Islet precursor cell (in vitro differentiated cells): ENCODE results near the gene MACROD2.

ENCODE experiments used
- DNase-seq: peaks from one replicate; pipeline ENCODE4 v3.0.0-alpha.2; 2018

MACROD2 gene

DNA sequence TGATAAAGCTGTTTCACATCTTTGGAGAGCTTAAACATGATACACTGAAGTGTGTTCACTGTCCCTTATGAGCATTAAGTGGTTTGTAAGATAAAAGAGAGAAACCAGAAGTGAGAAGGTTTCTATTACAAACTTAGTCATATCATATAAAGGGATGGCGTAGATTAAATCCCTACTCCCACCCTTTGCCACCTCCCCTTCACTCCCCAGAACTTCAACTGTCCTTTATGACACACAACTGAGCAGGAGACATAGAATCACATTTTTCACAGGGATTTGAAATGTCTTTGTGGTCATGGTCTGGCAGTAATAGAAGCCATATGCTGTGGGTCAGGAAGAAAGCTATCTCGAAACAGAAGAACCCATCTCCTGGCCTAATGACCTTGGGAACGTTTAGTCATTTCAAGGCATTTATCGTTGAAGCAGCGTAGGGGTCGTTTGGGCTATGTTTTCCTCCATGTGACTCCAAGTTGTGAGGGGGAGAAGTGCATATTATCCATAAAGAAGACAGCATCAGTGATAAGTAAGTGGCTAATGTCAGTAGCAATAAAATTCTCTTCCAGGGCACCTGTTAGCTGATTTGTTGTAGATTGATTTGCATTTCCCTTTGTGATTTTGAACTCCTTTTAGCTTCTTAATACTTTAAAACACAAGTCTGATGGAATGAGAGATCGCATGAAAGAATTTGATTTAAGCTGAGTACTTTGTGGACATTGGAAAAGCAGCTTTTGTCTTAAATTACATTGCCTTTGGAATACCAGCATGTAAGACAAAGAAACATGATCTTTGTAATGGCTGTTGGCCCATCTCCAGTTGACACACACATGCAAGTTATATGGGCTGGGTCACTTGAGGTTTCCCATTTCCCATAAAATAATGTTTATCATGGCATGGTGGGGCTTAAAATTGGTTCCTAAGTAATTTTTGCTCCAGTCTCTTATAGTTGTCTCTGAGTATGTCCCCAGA lies 843.6 kb downstream of the MACROD2 start:
- no peak for DNase-seq

DNA sequence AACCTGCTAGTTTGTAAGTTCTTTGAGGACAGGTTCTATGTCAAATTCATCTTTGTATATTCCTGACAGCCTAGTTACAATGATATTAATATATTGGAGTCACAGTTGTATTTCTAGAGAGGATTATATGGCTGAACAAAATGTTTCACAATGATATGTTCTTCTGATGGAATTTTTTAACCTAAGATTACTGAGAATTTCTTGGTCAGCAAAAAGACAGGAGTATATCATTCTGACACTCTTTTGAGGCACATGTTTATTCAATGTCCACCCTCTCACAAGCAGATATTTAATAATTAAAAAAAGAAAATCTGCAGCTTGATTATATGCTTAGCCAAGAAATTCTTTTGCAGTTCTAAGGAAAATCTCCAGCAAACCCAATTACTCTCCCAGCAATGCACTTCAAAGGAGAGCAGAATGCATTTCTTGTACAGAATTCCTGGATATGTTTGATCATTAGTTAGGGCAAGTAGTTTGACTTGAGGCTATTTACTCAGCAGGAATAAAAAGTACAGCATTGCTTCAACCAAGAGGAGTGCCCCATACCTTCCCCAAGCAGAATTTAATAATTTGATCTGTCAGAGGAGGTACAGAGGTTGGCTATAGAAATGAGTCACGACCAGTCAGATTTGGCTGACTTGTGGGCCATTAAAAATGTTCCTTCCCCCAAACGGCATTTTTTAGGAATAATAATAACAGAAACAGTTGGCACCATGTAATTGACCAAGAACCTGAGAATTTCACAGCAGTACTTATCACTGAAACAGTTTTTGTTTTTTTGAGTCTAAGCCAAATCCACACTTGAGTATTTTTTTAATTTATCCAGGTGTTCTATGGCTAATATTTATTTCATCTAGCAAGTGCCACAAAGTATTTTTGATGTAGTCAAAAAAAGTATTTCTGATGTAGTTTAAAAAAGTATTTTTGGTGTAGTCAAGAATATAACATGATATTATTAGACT lies 850.2 kb downstream of the MACROD2 start:
- no peak for DNase-seq

DNA sequence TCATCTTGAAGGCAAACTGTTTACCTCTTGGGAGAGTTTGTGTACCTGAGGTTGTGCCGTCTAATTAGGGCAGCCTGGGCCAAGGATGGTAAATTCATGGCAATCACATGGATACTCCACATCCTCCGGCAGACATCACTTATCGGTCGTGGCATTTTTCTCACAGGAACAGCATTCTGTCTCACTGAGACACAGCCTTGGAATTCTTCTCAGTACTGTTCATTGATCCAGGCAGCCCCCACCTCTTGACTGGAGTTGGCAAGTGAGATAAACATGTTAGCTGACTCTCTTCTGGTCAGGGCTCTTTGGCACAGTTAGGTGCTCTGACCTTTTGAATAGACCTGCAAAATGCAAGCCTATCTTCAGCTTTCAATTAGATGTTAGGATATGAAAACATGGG lies 853.5 kb downstream of the MACROD2 start:
- peak; percentile 84 for DNase-seq

DNA sequence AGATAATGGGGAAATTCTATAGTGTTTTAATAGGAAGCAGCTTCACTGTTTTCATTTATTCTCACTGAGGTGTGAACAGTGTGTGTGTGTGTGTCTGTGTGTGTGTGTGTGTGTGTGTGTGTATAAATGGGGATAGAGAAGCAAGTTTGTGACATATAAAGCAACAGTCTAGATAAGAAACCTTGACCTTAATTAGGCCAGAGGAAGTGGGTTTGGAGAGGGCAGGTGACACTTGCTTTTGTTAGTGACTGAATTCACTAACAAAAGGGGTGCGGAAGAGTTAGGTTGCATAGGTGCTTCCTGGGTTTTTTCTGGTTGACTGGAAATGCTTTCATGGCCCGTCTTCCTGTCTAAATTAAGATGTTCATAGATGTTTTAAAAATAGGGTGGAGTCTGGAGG lies 857.8 kb downstream of the MACROD2 start:
- DNase-seq = no peak

DNA sequence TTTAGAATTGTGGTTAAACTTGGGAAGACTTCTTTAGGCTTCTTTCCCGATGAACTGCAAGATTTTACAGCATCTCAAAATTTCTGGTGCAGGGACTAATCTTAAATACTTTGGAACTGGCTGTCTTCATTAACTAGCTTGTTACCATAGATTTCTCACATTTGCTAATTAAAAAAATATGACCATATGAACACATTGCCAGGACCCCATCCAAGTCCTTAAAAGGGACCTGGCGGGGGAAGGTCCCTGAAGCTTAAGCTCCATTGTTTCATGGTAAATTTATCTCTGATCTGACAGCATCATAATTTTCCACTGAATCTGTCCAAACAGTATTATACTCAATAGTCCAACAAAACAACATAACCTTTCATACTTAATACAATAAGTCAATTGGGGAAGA lies 859.9 kb downstream of the MACROD2 start:
- no peak for DNase-seq

DNA sequence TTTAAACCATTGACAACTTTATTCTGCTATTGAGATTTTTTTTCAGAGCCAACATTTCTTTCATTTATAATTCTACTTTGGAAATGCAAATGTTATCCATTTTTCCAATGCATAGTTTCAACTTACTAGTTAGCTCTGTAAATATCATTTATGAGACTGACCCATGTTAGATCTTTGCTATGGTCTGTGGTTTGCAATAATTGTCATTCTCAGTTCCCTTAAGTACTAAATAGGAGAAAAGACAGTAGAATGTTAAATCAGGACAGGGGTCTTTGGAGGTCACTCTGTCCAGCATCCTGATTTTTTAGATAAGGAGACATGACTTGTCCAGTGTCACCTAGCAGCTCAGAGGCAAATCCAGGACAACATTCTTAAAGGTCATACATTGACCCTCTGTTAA lies 864.3 kb downstream of the MACROD2 start:
- DNase-seq = no peak

DNA sequence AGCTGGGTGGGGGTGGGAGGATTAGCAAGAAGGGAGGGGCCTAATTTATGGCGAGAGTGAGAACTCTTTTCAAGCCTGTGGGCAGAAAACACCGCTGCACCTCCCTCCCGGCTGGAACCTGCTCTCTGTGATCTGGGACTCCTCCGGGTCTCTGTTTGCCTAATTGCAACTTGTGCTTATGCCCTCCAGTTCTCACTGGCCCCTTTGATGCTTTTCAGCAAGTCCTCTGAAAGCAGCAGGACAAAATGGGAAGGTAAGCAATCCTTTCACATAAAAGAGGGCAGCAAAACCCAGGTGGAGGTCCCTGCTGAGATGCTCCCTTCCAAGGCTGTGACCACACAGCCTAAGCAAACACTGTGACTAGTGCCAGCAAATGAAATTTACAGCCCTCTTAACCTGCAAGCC lies 865.1 kb downstream of the MACROD2 start:
- peak; percentile 85 for DNase-seq

DNA sequence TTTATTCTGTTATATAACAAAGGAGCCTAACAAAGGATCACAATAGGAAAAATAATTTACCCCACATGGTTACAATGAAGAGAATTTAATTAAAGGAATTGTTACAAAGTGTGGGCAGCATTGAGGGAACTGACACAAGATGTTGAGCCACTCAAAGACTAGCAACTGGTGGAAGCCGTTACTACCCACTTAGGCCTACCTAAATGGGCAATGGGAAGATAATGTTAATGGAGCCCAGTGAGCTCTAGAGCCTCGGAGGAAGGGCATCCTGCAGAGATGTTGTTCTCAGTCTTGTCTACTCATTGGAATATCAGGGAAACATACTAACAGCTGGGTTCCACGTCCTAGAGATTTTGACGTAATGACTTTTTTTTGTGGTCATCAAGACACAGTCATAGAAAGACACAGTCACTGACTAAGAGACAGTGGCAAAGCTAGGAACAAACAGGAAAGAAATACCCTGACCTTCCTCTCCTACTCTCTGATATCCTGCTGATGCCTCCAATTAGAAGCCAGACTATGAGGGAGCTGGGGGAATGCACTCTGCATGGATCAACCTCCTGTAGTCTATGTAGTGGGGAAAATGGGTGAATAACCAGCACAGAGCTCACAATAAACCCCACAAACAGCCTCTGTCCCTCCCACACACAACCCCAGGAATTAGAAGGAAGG lies 865.8 kb downstream of the MACROD2 start:
- no peak for DNase-seq

DNA sequence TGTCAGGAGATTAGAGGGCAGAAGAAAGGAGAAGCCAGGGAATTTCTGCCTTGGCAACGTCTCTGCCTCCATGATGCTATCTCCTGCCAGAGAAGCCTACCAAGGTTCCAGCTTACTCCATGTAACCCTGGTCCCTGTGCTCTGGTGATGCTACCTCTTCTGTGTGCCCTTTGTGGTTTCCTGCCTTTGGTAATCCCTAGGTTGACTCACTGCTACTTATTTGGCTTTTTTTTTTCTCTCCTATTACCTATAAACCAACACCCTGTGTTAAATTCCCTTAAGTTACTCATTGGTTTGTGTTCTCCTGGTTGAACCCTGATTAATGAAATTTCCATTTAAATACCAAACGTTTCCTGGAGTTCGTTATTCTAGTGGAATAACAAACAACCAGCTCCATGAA lies 869.9 kb downstream of the MACROD2 start:
- no peak for DNase-seq

DNA sequence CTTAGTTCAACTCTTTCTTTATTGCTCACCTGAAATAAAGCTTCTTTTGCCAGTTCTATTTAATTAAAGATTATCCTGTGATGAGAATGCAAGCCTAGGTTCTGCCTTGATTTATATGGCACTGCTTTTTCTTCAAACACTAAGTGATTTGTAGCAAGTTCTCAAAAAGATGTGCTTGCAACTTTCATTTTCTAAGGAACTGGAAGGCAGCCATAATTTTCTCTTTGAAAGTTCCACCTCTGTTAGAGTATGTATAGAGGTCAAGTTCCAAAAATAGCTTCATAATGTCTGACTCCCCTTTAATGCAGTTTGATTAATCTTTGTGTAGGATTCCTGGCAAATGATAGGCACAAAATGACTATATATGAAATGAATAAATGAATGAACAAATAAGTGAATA lies 870.4 kb downstream of the MACROD2 start:
- DNase-seq = no peak

DNA sequence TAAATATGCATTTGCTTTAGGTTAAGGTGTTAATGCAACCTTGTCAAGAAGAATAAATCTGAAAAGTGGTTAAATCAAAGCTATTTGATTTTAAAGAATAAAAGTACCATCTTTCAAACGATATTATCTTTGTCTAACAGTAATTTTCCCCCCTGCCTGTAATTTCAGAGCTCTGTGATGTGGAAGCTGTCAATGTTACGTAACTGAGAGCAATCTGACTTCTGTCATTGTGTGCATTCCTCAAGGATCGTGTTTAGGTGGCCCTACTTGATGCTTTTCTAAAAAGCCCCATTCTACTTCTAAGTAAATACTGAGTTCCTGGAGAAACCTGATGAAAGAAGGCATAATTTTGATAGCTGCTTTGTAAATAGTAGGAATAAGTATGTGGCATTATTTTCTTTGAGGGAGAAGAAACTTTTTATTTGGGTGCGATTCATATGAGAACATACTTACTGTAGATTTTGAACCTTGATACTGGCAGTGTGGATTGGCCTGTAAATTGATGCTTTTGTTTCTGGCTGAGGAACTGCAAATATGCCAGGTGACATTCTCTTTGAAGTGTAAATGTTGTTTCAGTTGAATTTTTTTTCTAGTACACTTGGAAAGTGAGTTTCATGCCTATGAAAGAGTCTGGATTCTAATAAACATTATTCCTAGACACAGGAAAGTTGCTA lies 871.7 kb downstream of the MACROD2 start:
- no peak for DNase-seq

DNA sequence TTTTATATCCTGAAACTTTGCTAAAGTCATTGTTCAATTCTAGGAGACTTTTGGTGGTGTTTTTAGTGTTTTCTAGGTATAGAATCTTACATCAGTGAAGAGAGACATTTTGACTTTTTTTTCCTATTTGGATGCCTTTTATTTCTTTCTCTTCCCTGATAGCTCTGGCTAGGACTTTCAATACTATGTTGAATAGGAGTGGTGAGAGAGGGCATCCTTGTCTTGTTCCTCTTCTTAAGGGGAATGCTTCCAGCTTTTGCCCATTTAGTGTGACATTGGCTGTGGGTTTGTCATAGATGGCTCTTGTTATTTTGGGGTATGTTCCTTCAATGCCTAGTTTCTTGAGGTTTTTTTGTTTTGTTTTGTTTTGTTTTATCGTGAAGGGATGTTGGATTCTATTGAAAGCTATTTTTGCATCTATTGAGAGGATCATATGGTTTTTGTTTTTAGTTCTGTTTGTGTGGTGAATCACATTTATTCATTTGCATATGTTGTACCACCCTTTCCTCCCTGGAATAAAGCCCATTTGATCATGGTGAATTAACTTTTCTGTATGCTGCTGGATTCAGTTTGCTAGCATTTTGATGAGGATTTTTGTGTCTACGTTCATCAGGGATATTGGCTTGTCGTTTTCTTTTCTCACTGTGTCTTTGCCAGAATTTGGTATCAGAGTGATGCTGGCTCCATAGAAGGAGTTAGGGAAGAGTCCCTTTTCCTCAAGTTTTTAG lies 882.1 kb downstream of the MACROD2 start:
- DNase-seq = no peak

DNA sequence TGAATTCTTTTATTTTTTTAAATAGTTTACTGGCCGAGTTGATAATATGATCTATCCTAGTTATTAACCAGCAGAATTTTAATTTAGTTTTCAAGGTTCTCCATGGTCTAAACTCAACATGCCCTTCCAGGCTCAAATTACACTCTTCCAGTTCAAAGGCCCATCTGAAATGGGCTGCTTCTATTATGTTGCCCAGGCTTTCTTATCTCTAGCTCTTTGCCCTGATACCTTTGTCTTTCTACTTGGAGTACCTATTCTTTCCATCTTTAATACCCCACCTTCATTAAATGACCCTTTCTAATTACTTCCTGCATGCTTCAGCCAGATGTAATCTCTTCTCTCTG lies 883.3 kb downstream of the MACROD2 start:
- no peak for DNase-seq

DNA sequence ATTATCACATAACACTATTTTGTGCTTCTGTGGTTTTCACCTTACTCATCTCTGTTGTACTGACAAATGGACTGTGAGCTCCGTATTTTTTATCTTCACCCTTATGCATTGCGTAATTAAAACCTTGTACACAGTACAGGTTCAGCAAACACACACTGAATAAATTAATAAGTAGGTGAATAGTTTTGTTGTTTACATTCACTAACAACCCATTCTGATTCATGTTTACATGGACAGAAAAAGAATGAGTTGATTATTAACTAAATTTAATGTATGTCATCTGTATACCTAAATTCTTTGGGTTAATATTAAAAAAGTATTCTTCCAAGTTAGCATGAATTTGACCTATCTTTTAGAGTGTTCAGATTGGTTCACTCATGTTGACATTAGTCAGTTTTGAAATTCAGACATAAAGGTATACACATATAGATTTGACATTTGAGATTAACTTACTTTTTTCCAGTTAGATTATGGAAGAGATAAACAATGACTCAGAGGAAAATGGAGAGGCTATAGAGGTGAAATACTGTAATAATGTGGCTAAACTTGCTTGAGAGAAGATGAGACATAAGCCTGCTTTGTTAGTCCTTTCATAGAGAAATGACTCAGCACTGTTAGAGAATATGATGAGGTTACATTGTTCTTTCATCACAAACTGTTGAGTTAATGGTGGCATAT lies 883.8 kb downstream of the MACROD2 start:
- DNase-seq = no peak

DNA sequence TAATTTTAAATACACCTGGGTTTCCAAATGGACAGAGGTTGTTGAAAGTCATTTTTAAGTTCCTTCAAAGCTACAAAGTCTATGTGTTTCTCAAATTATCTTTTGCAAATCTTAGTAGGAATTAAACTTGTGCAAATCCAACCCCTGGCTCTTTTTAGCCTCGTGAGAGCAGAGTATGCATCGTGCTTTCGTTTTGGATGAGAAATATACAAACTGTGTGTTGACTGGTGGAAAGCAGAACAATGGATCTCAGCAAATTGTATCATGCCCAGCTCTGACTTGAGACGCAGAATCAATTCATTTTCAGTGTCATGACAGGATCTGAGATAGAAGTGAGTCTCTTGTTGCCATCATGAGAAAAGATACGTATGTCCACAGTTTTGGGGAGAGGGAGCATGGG lies 884.5 kb downstream of the MACROD2 start:
- DNase-seq = no peak

DNA sequence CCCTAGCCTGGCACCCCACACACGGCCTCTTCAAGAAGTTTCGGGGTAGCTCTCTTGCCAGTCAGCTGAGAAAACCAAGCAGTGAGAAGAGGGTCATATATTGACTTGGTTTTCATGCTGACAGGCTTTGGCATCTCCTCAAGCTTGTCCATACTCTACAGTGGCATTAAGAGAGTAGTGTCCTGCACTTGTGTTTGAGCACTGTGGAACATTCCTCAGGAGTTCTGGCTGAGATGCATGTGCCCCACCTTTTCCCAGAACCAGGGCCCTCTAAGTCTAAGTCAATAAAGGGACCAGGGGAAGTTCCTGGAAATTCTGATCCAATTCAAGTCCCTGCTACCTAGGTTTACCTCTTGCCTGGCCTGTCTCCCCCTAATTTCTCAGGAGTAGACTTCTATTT lies 886.2 kb downstream of the MACROD2 start:
- no peak for DNase-seq

DNA sequence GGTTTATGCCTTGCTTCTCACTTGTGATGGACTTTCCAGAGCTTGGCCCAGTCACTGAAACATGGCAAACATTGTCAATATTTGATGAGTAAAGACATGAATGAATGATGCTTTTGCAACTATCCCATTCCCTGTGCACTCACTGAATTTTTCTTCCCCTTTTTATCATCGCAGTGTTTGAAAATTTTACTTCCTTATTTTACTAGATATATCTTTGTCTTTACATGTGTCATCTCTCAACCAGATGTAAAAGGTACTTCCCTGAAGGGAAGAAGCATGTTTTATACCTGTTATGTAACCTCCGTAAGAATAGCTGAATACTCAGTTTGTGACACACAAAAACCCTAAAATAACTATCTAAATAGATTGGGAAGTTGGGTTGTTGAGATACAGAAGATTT lies 886.8 kb downstream of the MACROD2 start:
- no peak for DNase-seq

DNA sequence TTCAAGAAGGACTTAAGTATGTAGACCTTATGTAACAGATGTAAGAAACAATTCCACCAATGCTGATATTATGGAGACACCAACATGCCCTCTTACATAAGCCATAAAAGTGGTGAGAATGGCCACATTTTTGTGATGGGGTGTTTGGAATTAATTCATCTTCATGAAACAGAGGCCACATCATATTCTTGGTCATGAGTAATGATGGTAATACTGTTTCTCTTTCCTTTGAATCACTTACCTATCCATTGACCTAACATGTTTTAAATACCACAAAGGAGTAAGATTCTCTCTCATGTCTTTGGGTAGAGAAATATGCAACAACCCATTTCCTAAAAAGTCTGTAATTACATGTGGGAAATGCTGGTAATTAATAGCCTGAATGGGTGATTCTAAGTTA lies 887.5 kb downstream of the MACROD2 start:
- DNase-seq = no peak

DNA sequence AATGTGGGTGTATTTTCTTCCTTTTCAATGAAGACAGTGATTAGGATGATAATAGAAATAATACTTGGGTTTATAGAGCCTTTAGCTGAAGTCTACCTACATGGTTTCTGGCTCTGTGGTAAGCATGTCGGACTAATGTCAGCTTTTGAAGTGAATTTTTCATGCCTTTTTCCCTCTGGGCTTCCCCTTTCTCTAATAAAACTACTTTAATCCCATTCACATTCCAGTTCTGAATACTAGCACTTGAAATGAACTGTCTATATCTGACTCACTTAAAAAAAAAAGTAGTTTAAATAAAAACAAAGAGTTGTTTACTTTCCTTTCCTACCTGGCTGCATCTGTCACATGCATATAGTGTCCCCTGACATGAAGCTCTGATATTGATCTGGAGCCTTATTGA lies 888.0 kb downstream of the MACROD2 start:
- no peak for DNase-seq

DNA sequence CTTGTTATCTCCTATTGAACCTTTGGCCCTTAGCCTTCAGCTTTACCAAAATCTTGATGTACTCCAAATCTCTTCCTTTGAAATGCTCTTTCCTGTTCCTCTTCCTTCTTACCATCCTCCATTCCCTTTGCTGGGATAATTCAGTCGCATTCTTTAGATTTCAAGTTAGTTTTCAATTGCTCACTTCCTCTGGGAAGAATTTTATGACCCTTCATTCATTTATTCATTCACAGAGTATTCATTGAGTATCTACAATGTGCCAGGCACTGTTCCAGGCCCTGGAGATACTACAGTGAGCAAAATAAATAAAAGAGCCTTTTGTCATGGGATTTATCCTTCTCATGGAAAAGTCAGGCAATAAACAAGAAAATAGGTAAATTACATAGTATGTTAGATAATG lies 890.3 kb downstream of the MACROD2 start:
- no peak for DNase-seq

DNA sequence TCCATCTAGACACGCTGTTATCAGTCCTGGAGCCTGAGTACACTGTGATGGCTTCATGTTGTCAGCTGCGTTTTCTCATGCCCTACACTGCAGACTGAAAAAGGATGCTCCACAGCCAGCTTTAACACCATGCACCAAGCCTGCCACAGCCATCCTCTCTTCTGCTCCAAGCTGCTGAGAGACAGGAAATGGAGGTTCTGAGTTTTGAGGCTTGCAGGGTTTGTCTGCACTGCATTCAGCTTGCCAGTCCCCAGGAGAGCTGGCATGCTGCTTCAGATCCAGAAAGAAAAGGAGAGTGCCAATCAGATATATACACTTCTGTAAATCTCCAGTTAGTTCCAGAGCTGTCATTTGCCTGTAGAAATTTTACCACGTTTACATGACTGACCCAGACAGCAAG lies 892.8 kb downstream of the MACROD2 start:
- DNase-seq = no peak
